ENCODE measurements around the gene WDR33. TPM values are rescaled to one million over a fixed set of nuclear protein-coding genes. Genes with fewer than 3 reads are reported as not detected.
A peak's percentile ranks its signal among the peaks of the same experiment; 100 is the strongest.

Gene WDR33
- total RNA-seq (10 to 100 TPM; 32.7 to 38.9 (median 34.9) TPM), polyA plus RNA-seq (10 to 100 TPM; 11.2 to 18.5 (median 13.9) TPM)
- long read RNA-seq, donor 1, full-length matches to known transcripts: 17 of 29 reads
- long read RNA-seq, donor 1, partial matches to known transcripts: 5 of 29 reads
- long read RNA-seq, donor 1, other reads (novel, unspliced or antisense): 7 of 29 reads
- long read RNA-seq, donor 2, full-length matches to known transcripts: 42 of 76 reads
- long read RNA-seq, donor 2, partial matches to known transcripts: 12 of 76 reads
- long read RNA-seq, donor 2, other reads (novel, unspliced or antisense): 22 of 76 reads

DNA sequence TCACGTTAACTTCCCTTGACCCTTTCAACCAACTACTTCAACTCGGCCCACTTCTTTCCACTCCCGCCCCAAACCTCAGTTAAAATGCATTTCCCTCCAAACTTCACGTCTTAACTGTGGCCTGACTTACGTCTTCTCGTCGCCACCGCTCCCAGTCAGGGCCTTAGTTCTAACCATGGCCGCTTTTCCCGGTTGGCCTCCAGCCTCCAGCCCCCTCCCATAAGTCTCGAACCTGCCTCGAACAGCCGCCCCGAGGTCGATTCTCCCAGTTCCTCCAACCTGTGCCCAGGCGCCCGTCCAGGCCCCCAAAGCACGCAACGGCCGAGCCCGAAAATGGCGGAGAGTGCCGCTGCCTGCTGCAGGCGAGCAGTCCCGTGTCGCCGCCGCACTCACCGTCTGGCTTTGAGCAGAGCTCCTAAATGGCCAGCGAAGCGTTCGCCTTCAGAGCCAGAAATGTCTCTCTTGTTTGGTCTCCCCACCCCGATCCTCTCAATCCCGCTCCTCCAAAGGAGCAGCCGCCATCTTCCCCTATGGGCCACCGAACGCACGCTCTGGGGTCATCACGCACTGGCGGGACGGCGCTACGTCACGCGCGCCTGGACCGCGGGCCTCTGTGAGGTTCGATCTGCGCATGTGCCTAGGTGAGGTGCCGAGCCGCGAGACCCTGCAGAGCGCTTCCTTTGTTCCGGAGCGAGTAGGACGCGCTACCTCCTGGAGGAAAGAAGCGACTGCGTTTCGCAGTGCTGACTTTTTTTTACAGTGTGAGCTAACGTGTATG lies at the start of gene WDR33:
Gene WDR33 (minus strand): TSS at position 553 of the 778 bp plus-strand sequence. CDS start 40,190 bp downstream, outside the sequence.
- Histone ChIP-seq H3K27me3 (ENCODE audit: insufficient read depth in 3 of 3, low read length in 2 of 3) (no peaks in the 10 kb centered on the region), H3K27ac (peak within 1 kb of the TSS; percentile 94), H3K9me3 (no peaks in the 10 kb centered on the region), H3K36me3 (ENCODE audit: insufficient read depth in 1 of 2, low read depth in 1 of 2) (no peaks in the 10 kb centered on the region), H3K4me3 (peak within 1 kb of the TSS; percentile 79), H3K4me1 (peaks cover 28% of the 10 kb centered on the region)
- intact Hi-C loops (cut with DNase I): loop anchor here in 1 of 2 donors (5.0 kb wide), 2 partner anchors 74 to 109 kb away; partner anchors contain the start of gene SFT2D3
- TF ChIP-seq, protein P1, sequence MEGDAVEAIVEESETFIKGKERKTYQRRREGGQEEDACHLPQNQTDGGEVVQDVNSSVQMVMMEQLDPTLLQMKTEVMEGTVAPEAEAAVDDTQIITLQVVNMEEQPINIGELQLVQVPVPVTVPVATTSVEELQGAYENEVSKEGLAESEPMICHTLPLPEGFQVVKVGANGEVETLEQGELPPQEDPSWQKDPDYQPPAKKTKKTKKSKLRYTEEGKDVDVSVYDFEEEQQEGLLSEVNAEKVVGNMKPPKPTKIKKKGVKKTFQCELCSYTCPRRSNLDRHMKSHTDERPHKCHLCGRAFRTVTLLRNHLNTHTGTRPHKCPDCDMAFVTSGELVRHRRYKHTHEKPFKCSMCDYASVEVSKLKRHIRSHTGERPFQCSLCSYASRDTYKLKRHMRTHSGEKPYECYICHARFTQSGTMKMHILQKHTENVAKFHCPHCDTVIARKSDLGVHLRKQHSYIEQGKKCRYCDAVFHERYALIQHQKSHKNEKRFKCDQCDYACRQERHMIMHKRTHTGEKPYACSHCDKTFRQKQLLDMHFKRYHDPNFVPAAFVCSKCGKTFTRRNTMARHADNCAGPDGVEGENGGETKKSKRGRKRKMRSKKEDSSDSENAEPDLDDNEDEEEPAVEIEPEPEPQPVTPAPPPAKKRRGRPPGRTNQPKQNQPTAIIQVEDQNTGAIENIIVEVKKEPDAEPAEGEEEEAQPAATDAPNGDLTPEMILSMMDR (IDR thresholded peaks at IDR 0.05): no peak
- 0 to 1% (median 0%) methylated on average over 59 to 62 of the region's 62 CpGs for WGBS, 3 donors
- DNase-seq (peak; percentile 90 to 94), ATAC-seq (peak; percentile 99 to 100 (median 99))

- H3K9me3 ChIP-seq: no peaks in the 10 kb centered on the region
- DNase-seq (no peak), ATAC-seq (no peak)
- H3K27me3 ChIP-seq (ENCODE audit: insufficient read depth in 3 of 3, low read length in 2 of 3): no peaks in the 10 kb centered on the region
- WGBS, 3 donors: 42 to 47% (median 44%) methylated on average over 5 of the region's 5 CpGs
- H3K4me3 ChIP-seq: no peak overlapping the region
- H3K27ac ChIP-seq: peak overlapping the region; percentile 38
- H3K36me3 ChIP-seq (ENCODE audit: insufficient read depth in 1 of 2, low read depth in 1 of 2): peaks cover 16 to 25% of the 10 kb centered on the region in 2 donors
- H3K4me1 ChIP-seq: peaks cover 26% of the 10 kb centered on the region
- TF ChIP-seq, protein P1 (IDR thresholded peaks at IDR 0.05): no peak
- intact Hi-C loops (cut with DNase I): no loop called here
These were observed 49.2 kb upstream of the WDR33 start for GRCh38 chr2:127860130-127860529.

GRCh38 chr2:127859712-127860085 lies 48.7 kb upstream of the WDR33 start:
- WGBS, 3 donors: 19 to 33% (median 26%) methylated on average over 8 of the region's 8 CpGs
- H3K4me1 ChIP-seq: peaks cover 26% of the 10 kb centered on the region

GRCh38 chr2:127857265-127857808 lies 46.4 kb upstream of the WDR33 start:
- Histone ChIP-seq H3K27ac (peak overlapping the region; percentile 78), H3K4me3 (peak overlapping the region; percentile 83), H3K9me3 (no peaks in the 10 kb centered on the region), H3K4me1 (peaks cover 26% of the 10 kb centered on the region), H3K36me3 (ENCODE audit: insufficient read depth in 1 of 2, low read depth in 1 of 2) (peaks cover 0 to 14% of the 10 kb centered on the region in 2 donors), H3K27me3 (ENCODE audit: insufficient read depth in 3 of 3, low read length in 2 of 3) (no peaks in the 10 kb centered on the region)
- DNase-seq (no peak), ATAC-seq (peak in 1 of 4 donors; percentile 27)
- 3 to 4% (median 4%) methylated on average over 18 of the region's 18 CpGs for WGBS, 3 donors
- TF ChIP-seq, protein P1 (IDR thresholded peaks at IDR 0.05): no peak
- intact Hi-C loops (cut with DNase I): no loop called here

More at GRCh38 chr2:127859712-127860085, 48.7 kb upstream of the WDR33 start:
- Histone ChIP-seq H3K4me3 (no peak overlapping the region), H3K27ac (peak overlapping the region; percentile 38), H3K9me3 (no peaks in the 10 kb centered on the region), H3K27me3 (ENCODE audit: insufficient read depth in 3 of 3, low read length in 2 of 3) (no peaks in the 10 kb centered on the region), H3K36me3 (ENCODE audit: insufficient read depth in 1 of 2, low read depth in 1 of 2) (peaks cover 14 to 21% of the 10 kb centered on the region in 2 donors)
- TF ChIP-seq, protein P1 (IDR thresholded peaks at IDR 0.05): no peak
- intact Hi-C loops (cut with DNase I): no loop called here
- ATAC-seq (no peak), DNase-seq (no peak)

Data from psoas muscle (tissue), 8 donors.